Measurements from ENCODE around the gene CHODL.

DNA sequence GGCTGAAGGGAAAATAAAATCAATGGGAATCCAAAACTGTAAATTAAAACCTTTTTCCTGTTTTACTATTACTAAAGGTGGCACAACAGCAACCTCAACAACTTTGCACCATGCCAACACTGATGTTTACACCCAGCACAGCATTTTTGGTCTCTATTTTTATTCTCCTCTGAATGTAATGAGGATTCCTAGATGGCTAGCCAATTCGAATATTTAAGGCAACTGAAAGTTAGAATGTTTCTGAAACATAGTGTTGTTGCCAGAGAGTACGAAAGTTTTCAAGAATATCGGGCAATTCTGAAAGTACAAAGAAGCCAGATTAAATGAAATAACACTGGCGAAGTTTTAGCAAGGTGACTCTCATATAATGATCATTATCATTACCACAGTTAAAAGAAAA, 40.7 kb downstream of the CHODL start:
- TF ChIP-seq POLR2A (IDR thresholded peaks at IDR 0.05; ENCODE audit: low read depth, low read length): no peak
- no peak for TF ChIP-seq POLR2AphosphoS5 (IDR thresholded peaks at IDR 0.05; ENCODE audit: insufficient read depth, low read depth, low read length)
- TF ChIP-seq JUN (IDR thresholded peaks at IDR 0.05; ENCODE audit: borderline replicate concordance, insufficient read depth, insufficient read length, low read depth): no peak
- TF ChIP-seq, protein P1, sequence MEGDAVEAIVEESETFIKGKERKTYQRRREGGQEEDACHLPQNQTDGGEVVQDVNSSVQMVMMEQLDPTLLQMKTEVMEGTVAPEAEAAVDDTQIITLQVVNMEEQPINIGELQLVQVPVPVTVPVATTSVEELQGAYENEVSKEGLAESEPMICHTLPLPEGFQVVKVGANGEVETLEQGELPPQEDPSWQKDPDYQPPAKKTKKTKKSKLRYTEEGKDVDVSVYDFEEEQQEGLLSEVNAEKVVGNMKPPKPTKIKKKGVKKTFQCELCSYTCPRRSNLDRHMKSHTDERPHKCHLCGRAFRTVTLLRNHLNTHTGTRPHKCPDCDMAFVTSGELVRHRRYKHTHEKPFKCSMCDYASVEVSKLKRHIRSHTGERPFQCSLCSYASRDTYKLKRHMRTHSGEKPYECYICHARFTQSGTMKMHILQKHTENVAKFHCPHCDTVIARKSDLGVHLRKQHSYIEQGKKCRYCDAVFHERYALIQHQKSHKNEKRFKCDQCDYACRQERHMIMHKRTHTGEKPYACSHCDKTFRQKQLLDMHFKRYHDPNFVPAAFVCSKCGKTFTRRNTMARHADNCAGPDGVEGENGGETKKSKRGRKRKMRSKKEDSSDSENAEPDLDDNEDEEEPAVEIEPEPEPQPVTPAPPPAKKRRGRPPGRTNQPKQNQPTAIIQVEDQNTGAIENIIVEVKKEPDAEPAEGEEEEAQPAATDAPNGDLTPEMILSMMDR (IDR thresholded peaks at IDR 0.05; ENCODE audit: extremely low read depth in 1 of 2, insufficient read depth in 1 of 2, low read depth in 1 of 2, low read length in 2 of 2): no peak
- TF ChIP-seq FOS (IDR thresholded peaks at IDR 0.05; ENCODE audit: borderline replicate concordance, insufficient read depth, low read length): no peak
- TF ChIP-seq MAX (IDR thresholded peaks at IDR 0.05; ENCODE audit: insufficient read depth, insufficient read length): no peak
- TF ChIP-seq EZH2 (IDR thresholded peaks at IDR 0.05; ENCODE audit: borderline replicate concordance, low read depth, low read length, severe bottlenecking): no peak
